Putamen (tissue), 1 donor: ENCODE data around the gene IGFBP2.

Source experiments
- DNase-seq: peaks from one replicate; pipeline ENCODE4 v3.0.0-alpha.2; 2016; ENCODE audit warnings: low spot score

IGFBP2 gene

GRCh38 chr2:216663106-216663505 is 29.9 kb downstream of the IGFBP2 start:
- no peak for DNase-seq

DNA sequence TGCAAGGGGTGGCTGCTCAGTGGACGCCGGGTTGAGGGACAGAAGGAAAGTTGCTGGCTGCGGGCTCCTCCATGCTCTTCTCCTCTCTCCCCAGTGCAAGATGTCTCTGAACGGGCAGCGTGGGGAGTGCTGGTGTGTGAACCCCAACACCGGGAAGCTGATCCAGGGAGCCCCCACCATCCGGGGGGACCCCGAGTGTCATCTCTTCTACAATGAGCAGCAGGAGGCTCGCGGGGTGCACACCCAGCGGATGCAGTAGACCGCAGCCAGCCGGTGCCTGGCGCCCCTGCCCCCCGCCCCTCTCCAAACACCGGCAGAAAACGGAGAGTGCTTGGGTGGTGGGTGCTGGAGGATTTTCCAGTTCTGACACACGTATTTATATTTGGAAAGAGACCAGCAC is 30.6 kb downstream of the IGFBP2 start:
- DNase-seq: no peak

DNA sequence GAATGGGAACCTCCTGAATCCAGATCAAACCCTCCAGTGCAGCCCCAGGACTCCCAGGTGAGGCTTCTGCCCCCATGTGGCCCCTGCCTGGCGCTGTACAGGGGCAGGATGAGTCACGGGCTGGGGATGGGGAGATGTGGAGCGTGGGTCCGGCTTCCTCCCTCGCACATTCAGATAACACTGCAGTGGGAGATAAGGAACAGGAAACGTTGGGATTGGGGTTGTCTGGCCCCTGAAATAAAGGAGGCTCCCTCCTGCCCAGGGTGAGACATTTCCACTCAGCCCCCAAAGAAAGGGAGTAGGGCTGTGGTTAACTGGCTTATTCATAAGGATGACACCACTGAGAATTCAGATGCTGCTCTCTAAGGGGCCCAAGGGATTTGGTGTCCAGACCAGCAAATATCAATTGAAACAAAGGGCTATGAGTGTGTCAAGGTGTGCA is 31.4 kb downstream of the IGFBP2 start:
- DNase-seq: no peak

GRCh38 chr2:216665242-216665641 is 32.0 kb downstream of the IGFBP2 start:
- DNase-seq: no peak

DNA sequence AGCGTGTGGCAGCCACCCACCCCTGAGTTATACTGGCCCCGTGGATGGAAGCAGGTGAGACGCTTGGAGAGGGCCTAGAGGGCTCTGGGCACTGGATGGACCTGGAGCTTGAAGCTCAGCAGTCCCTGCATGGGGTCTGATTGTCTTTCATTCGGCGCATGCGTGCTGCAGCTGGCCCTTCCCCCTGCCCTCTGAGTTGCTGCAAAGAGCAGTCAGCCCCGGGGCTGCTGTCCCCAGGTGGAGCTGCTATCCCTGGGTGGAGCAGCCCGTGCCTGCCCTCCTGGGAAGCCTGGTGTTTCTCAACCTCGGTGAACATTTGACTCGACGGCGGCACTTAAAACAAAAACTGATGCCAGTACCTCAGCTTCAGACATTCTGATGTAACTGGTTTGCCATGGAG is 32.5 kb downstream of the IGFBP2 start:
- no peak for DNase-seq

DNA sequence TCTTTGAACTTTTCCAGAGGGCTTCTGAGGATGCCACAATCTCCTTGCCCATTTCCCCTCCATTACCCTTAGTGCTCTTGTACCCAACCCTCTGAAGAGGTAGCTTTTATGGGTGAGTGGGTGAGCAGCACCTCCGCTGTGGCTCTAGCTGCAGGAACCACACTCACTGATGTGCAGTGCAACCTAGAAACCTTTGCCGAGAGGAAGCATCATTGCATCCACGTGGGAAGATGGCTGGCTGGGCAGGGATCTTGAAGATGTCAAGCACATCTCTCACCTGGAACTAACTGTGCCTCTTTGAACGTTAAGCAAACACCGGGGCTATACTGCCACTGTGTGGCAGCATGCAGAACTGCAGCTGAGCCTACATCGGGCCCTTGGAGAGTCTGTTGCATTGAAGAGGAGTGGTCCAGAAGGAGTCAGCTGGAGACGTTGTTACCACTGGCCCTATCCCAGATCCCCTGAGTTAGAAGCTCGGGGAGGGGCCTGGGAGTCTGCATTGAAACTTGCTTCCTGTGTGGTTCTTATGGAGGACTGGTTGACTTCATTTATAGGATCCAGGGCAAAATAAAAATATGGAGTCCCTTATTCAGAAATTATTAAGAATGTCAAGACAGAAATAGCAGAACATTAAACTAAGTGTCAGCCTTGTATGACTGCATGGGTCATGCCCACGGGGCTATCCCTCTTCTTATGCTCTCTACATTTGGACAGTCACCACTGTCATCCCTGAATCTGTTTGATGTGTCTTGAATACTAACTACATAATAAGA is 33.4 kb downstream of the IGFBP2 start:
- peak; percentile 67 for DNase-seq

DNA sequence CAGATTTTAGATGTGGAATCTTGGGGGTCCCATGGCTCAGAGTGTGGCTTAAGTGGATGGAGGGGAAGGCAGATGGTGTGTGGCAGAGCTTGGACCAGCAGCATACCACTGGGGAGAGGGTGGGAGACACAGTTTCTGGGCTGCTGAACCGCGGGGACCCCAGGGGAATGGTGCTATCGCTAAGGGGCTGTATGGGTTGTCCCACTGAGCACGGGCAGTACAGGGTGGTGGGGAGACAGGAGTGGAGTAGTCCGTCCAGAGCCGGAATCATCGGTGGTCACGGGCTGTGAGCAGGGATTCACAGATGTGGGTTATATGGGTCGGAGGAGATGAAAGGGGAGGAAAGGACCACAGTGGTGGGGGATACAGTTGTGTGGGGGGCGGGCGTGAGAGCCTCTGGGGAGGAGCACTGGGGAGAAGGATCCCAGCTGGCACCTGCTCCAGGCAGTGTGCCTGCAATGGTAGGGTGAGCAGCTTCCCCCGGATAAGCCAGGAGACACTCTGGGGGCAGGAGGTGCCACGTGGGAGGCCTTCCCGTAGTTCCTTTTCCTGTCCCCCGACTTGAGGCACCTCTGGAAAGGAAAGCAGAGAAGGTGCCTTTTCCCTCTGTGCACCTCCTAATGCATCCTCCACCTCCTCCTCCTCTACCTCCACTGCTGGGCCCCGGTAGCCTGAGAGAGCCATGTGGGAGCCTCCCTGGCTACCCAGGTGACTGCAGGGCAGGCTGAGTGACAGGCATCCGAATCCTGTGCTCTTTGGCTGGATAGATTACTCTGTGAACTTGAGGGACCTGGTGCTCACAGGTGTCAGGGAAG is 37.3 kb downstream of the IGFBP2 start:
- no peak for DNase-seq

- DNase-seq: no peak
Measured at GRCh38 chr2:216671081-216671411, 37.8 kb downstream of the IGFBP2 start.

DNA sequence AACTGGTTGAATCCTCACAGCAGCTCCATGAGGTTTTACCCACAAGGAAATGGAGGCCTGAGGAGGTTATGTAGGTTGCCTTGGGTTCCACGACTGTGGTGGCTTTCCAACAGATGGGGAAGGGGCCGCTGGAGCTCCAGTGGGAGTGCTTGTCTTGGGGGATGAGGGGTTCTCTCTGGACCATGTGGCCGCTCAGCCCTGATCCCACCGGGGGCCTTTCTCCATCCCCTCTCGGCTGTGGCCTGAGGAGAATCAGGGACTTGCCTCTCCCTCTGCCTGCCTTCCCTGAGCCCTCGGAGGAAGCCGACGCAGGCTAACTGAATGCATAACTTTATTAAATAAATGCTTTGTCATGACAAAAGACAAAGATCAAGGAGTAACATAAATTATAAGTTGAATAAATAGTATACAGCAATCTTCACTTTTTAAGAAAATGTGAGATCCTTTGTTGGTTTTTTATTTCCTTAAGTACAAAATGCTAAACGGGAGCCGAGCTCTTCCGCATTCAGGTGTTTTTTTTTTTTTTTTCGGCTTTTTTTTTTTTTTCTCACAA is 38.6 kb downstream of the IGFBP2 start:
- DNase-seq: no peak

DNA sequence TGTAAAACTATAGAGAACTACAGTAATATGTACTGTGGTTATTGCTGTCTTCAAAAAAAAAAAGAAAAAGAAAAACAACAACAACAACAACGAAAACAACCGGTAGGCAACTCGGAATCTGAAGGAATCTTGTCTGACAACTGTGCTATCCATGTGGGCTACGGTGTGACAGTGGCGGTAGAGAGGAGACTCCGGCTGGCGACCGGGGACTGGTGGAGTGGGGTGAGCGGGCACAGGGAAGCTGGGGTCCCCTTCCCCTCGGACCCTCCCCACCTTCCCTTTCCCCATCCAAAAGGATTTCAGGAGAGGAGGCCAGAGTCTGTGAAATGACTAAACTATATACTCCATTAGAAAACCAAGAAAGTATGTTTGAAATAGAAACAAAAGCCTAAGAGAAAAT is 39.2 kb downstream of the IGFBP2 start:
- no peak for DNase-seq

DNA sequence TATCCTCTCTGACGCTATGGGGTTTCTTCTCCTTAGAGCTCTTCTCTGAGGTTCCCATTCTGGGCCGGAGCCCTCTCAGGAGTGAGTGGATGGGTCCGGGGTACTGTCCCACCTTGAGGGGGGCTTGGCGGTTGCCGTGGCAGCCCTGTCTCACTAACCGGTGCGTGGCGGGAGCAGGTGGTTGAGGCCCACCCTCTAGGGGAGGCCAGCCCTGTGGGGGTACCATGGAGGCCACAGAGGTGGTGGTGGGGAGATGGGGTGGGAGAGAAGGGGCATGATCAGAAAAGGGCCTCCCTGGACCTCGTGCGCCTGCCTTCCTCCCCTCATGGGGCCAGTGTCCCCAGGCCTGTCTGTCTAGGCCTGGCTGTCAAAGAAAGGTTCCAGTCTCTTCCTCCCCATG is 39.8 kb downstream of the IGFBP2 start:
- DNase-seq: no peak

DNA sequence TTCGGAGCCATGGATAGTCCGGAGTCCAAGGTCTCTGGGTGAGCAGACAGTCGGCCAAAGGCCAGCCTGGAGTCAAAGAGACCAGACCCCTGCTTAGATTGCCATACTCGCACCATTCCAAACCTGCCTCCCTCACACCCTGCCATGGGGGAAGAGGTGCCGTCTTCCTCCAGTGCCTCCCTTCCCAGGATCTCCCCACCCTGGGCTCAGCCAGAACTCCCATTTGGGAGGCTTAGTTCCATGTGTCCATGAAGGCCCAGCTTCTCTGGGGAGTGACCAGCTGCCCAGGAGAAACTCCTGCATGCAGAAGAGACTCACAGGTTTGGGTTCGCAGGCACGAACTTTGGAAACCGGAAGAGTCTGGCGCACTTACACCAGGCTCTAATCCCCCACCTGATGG is 40.4 kb downstream of the IGFBP2 start:
- no peak for DNase-seq

- no peak for DNase-seq
Measured at GRCh38 chr2:216674376-216674775, 41.2 kb downstream of the IGFBP2 start.

DNA sequence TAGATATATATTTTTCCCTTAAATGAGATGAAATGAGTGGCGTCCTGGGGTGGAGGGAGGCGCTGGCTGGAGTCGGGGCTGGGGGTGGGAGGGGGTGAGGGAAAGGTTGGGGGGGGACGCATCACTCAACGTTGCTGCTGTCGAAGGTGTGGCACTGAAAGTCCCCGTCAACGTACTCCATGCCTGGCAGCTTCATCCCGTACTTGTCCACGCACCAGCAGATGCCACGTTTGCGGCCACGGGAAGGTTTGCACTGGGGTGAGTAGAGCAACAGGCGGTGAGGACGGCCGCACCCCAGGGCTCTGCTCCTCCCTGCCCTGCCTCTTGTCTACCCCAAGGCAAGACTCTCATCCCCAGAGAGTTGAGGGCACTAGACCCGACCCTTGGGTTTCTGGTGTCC is 43.4 kb downstream of the IGFBP2 start:
- DNase-seq: no peak

- no peak for DNase-seq
Measured at GRCh38 chr2:216677439-216678097, 44.3 kb downstream of the IGFBP2 start.

DNA sequence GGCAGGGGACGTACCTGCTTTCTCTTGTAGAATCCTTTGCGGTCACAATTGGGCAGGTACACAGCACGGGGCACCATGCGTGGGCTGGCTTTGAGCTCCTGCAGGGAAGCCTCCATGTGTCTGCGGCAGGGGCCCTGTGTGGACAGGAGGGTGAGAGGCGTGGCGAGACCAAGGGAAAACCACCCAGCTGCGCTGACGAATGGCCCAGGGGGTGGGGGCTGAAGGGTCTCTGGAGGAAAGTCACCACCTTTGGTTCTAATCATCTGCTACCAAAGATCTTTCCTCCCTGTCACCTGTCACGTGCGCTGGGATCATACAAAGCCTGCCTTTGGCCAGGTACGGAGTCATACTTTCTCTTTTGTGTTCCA is 44.9 kb downstream of the IGFBP2 start:
- no peak for DNase-seq

DNA sequence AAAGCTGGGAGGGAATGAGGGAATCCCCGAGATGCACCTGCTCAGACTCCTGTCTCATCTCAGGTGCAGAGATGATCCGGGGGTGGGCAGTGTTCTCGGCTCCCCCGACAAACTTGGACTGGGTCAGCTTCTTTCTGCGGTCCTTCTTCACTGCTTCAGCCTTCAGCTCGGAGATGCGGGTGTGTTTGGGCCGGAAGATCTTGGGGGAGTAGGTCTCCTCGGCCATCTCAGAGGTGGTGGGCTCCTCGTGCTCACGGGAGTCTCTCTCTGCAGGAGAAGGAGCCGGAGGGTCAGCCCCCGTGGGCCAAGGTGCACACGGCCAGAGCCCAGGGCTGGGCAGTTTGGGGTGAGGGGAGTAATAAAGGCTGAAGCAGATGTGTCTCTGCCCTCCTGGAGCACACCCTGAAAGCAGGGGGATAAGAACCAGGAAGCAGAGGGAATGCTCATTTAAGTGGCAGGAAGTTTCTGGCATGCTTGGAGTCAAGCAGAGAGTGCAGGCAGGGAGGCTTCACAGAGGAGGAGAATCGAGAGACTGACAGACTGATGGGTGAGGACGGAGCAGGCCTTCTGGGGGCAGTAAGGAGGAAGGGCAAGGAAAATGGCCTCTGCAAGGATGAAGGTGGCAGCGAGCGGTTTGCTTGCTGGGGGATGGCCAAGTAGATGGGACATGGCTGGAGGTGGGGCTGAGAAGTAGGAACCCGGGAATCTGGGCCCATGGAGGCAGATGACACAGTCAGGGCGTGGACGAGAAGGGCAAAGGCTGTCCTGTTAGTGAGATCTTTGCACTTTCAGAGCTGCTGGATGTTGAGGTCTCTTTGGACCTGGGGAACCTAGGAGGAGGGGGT is 45.8 kb downstream of the IGFBP2 start:
- no peak for DNase-seq

- DNase-seq: no peak
Measured at GRCh38 chr2:216679658-216680024, 46.4 kb downstream of the IGFBP2 start.

DNA sequence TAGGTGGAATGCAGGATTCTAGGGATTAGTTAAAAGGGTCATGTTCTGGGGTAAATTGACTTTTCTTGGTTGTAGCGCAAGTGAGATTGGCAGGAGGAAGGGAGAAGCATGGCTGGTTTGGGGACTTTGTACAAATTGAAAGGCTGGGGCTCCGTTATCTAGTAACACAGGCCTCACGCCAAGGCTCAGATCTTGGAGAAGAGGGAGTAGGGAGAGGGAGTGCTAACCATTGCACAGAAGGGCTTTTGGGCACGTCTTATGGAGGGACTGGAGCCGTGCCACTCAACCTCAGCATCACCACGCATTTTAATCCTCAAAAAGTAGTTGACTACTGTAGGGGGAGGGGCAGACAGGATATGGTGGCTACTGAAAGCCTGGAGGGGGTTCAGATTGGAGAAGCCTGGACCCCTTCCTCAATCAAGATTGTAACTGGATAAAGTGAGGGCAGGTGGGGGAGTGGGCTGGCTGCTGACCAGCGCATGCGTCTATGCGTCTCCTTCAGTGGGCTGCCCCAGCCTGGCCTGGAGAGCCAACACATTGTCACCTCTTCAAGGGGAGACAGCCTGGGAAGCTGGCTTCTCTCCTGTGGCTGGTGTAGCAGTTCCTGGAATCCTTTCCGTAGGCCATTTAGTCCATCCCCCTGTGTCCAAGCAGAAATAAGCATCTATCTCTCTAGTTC is 47.9 kb downstream of the IGFBP2 start:
- DNase-seq: no peak

- DNase-seq: no peak
Measured at GRCh38 chr2:216681683-216682082, 48.5 kb downstream of the IGFBP2 start.

DNA sequence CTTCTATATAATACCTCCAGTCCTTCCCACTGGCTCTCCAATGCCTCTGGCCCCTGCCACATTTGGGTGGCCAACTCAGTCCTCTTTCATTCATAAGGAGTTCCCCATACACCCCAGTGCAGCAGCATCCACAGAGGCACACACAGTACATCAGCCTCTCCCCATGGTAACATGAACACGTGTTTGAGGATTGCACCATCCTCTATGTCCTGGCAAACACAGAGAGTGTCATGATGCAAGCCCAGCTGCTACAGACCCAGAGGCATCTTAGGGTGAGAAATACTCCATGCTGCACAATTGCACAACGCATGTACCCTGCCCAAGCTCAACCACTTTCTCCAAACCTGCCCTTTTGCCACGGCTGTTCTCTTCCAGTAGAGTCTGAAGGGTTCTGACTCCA is 50.6 kb downstream of the IGFBP2 start:
- DNase-seq: no peak
